Measurements from ENCODE around the gene NPLOC4. TPM values are rescaled to one million over a fixed set of nuclear protein-coding genes. Genes with fewer than 3 reads are reported as not detected.

Gene NPLOC4
- total and polyA plus RNA-seq, 2 of the 13 experiments (the other 11 are each of a cell fraction or from before 2014, with no cell fraction given), result 57.0 to 97.0 TPM

DNA sequence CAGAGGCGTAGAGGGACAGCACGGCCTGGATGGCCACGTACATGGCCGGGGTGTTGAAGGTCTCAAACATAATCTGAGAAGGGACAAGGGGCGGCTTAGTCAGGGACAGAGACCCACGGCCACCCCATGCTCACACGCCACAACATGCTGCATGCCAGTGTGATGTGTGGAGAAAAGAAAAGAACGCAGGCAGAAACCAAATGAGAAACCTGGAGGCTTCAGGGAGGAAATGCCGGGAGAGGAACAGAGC, 125.4 kb downstream of the NPLOC4 start (continued):
- TF ChIP-seq, protein P1, sequence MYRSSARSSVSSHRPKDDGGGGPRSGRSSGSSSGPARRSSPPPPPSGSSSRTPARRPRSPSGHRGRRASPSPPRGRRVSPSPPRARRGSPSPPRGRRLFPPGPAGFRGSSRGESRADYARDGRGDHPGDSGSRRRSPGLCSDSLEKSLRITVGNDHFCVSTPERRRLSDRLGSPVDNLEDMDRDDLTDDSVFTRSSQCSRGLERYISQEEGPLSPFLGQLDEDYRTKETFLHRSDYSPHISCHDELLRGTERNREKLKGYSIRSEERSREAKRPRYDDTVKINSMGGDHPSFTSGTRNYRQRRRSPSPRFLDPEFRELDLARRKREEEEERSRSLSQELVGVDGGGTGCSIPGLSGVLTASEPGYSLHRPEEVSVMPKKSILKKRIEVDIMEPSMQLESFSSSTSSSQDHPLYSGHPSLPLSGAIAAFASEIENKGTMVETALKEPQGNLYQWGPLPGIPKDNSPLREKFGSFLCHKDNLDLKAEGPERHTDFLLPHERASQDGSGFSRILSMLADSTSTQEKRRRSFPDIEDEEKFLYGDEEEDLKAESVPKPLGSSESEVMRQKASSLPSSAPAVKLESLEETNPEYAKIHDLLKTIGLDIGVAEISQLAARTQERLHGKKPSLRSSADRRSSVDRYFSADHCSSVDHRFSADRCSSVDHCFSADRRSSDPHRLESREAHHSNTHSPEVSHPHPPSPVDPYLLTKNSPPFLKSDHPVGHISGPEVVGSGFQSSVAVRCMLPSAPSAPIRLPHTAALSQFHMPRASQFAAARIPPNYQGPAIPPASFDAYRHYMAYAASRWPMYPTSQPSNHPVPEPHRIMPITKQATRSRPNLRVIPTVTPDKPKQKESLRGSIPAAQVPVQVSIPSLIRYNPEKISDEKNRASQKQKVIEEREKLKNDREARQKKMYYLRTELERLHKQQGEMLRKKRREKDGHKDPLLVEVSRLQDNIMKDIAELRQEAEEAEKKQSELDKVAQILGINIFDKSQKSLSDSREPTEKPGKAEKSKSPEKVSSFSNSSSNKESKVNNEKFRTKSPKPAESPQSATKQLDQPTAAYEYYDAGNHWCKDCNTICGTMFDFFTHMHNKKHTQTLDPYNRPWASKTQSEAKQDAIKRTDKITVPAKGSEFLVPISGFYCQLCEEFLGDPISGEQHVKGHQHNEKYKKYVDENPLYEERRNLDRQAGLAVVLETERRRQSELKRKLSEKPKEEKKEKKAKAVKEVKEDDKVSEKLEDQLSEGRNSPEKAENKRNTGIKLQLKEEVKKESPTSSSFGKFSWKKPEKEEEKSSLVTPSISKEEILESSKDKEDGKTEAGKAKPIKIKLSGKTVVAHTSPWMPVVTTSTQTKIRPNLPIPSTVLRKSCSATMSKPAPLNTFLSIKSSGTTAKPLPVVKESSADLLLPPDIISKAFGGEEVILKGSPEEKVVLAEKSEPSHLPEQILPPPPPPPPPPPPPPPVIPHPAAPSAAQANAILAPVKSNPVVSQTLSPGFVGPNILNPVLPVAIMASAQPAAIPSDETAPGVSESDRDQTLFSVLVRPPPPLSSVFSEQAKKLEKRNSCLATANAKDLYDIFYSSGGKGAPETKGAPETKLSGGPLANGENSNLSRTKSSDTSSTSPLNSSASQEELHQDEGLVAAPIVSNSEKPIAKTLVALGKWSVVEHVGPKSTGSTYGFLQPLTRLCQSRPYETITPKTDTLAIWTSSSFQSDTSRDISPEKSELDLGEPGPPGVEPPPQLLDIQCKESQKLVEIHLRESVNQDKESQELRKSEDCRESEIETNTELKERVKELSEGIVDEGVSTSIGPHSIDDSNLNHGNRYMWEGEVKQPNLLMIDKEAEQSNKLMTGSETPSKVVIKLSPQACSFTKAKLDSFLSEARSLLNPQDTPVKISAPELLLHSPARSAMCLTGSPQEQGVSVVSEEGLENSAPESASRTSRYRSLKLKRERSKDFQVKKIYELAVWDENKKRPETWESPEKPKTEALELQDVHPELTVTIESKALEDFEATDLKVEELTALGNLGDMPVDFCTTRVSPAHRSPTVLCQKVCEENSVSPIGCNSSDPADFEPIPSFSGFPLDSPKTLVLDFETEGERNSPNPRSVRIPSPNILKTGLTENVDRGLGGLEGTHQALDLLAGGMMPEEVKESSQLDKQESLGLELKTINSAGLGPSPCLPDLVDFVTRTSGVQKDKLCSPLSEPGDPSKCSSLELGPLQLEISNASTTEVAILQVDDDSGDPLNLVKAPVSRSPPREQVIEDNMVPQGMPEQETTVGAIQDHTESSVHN (CRISPR knock-in tag; IDR thresholded peaks at IDR 0.05), result no peak
- TF ChIP-seq ZSCAN12 (CRISPR knock-in tag; IDR thresholded peaks at IDR 0.05), result 0 out of 2 replicates have a peak, but pooled peaks have one; percentile 53
- TF ChIP-seq SUZ12 (IDR thresholded peaks at IDR 0.05; ENCODE audit: low read depth, low read length), result no peak
- TF ChIP-seq JDP2 (CRISPR knock-in tag; IDR thresholded peaks at IDR 0.05; ENCODE audit: borderline replicate concordance), result no peak
- TF ChIP-seq CREB1 (IDR thresholded peaks at IDR 0.05), result no peak
- no peak for TF ChIP-seq CREB1 (CRISPR knock-in tag; IDR thresholded peaks at IDR 0.05)
- TF ChIP-seq ZNF256 (CRISPR knock-in tag; conservative IDR thresholded peaks at IDR 0.05), result no peak
- 0 out of 2 replicates have a peak, but pooled peaks have one; percentile 70 for TF ChIP-seq REL (CRISPR knock-in tag; conservative IDR thresholded peaks at IDR 0.05)
- TF ChIP-seq, protein P2, sequence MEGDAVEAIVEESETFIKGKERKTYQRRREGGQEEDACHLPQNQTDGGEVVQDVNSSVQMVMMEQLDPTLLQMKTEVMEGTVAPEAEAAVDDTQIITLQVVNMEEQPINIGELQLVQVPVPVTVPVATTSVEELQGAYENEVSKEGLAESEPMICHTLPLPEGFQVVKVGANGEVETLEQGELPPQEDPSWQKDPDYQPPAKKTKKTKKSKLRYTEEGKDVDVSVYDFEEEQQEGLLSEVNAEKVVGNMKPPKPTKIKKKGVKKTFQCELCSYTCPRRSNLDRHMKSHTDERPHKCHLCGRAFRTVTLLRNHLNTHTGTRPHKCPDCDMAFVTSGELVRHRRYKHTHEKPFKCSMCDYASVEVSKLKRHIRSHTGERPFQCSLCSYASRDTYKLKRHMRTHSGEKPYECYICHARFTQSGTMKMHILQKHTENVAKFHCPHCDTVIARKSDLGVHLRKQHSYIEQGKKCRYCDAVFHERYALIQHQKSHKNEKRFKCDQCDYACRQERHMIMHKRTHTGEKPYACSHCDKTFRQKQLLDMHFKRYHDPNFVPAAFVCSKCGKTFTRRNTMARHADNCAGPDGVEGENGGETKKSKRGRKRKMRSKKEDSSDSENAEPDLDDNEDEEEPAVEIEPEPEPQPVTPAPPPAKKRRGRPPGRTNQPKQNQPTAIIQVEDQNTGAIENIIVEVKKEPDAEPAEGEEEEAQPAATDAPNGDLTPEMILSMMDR (CRISPR knock-in tag; IDR thresholded peaks at IDR 0.05), result no peak
- TF ChIP-seq, protein P3, sequence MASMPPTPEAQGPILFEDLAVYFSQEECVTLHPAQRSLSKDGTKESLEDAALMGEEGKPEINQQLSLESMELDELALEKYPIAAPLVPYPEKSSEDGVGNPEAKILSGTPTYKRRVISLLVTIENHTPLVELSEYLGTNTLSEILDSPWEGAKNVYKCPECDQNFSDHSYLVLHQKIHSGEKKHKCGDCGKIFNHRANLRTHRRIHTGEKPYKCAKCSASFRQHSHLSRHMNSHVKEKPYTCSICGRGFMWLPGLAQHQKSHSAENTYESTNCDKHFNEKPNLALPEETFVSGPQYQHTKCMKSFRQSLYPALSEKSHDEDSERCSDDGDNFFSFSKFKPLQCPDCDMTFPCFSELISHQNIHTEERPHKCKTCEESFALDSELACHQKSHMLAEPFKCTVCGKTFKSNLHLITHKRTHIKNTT (CRISPR knock-in tag; IDR thresholded peaks at IDR 0.05), result no peak
- TF ChIP-seq RELA (CRISPR knock-in tag; IDR thresholded peaks at IDR 0.05), result no peak
- TF ChIP-seq, protein P4, sequence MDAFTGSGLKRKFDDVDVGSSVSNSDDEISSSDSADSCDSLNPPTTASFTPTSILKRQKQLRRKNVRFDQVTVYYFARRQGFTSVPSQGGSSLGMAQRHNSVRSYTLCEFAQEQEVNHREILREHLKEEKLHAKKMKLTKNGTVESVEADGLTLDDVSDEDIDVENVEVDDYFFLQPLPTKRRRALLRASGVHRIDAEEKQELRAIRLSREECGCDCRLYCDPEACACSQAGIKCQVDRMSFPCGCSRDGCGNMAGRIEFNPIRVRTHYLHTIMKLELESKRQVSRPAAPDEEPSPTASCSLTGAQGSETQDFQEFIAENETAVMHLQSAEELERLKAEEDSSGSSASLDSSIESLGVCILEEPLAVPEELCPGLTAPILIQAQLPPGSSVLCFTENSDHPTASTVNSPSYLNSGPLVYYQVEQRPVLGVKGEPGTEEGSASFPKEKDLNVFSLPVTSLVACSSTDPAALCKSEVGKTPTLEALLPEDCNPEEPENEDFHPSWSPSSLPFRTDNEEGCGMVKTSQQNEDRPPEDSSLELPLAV (CRISPR knock-in tag; conservative IDR thresholded peaks at IDR 0.05; ENCODE audit: low read depth), result no peak
- TF ChIP-seq, protein P5, sequence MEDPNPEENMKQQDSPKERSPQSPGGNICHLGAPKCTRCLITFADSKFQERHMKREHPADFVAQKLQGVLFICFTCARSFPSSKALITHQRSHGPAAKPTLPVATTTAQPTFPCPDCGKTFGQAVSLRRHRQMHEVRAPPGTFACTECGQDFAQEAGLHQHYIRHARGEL (CRISPR knock-in tag; IDR thresholded peaks at IDR 0.05), result no peak
- TF ChIP-seq YEATS4 (CRISPR knock-in tag; IDR thresholded peaks at IDR 0.05; ENCODE audit: borderline replicate concordance), result 0 out of 2 replicates have a peak, but pooled peaks have one; percentile 0

All from HepG2 (cell line).